Dedifferentiated amniotic fluid mesenchymal stem cell (primary cell): ENCODE measurements around the gene SCYL1.
A peak's percentile ranks its signal among the peaks of the same experiment; 100 is the strongest.
"Not testable (repeated sequence)": the region's sequence is repeated elsewhere in the genome, so short reads cannot be mapped to it uniquely, and the experiment has no call there.

Experiments
- DNase-seq: peaks from one replicate; pipeline ENCODE4 v3.0.0-alpha.2; 2016; ENCODE audit errors: extremely low spot score

Gene SCYL1

DNA sequence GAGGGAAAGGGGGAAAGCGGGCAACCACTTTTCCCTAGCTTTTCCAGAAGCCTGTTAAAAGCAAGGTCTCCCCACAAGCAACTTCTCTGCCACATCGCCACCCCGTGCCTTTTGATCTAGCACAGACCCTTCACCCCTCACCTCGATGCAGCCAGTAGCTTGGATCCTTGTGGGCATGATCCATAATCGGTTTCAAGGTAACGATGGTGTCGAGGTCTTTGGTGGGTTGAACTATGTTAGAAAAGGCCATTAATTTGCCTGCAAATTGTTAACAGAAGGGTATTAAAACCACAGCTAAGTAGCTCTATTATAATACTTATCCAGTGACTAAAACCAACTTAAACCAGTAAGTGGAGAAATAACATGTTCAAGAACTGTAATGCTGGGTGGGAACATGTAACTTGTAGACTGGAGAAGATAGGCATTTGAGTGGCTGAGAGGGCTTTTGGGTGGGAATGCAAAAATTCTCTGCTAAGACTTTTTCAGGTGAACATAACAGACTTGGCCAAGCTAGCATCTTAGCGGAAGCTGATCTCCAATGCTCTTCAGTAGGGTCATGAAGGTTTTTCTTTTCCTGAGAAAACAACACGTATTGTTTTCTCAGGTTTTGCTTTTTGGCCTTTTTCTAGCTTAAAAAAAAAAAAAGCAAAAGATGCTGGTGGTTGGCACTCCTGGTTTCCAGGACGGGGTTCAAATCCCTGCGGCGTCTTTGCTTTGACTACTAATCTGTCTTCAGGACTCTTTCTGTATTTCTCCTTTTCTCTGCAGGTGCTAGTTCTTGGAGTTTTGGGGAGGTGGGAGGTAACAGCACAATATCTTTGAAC, 19.2 kb upstream of the SCYL1 start:
- DNase-seq = no peak

DNA sequence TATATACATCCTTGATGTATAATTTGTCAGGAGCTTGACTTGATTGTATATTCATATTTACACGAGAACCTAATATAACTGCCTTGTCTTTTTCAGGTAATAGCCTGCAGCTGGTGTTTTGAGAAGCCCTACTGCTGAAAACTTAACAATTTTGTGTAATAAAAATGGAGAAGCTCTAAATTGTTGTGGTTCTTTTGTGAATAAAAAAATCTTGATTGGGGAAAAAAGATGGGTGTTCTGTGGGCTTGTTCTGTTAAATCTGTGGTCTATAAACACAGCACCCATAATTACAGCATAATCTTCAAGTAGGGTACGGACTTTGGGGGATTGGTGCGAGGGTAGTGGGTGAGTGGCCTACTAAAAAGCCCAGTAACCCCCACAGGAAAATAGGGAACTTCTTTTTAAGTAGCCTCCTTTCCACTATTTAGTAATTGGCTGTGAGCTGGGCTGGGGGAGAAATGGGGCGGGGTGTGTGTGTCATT, 18.6 kb upstream of the SCYL1 start:
- DNase-seq = no peak

DNA sequence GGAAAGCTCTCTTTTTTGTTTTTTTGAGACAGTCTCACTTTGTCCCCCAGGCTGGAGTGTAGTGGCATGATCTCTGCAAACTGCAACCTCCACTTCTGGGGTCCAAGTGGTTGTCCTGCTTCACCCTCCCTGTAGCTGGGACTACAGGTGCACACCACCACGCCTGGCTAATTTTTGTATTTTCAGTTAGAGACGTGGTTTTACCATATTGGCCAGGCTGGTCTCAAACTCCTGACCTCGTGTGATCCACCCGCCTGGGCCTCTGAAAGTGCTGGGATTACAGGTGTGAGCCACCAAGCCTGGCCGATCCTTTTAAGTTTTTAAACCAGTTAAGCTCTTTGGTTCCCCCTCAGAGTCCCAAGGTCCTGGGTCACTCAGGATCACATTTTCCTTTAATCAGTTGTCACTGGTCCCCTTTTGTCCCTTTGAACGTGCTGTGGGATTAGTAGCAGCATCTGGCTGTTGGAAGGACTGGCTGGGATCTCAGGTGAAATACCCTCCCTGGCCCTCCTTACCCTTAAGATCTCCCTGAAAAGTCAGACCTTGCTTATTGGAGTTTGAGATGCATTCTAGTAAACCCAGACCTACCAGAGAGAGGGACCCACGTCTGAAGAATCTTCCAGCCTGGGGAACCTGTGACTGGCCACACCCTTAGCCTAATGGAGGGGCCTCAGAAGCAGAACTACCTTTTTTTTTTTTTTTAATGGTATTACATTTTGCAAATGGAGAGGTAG, 17.9 kb upstream of the SCYL1 start:
- peak; percentile 94 for DNase-seq

DNA sequence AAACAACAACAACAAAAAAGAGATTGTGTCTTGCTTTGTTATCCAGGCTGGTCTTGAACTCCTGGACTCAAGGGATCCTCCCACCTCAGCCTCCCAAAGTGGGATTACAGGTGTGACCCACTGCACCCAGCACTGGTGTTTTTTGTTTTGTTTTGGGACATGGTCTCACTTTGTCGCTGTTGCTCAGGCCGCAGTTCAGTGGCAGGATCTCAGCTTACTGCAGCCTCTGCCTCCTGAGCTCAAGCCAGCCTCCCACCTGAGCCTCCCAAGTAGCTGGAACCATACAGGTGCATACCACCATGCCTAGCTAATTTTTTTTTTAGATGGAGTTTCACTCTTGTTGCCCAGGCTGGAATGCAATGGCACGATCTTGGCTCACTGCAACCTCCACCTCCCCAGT, 12.6 kb upstream of the SCYL1 start:
- DNase-seq = not testable (repeated sequence)

DNA sequence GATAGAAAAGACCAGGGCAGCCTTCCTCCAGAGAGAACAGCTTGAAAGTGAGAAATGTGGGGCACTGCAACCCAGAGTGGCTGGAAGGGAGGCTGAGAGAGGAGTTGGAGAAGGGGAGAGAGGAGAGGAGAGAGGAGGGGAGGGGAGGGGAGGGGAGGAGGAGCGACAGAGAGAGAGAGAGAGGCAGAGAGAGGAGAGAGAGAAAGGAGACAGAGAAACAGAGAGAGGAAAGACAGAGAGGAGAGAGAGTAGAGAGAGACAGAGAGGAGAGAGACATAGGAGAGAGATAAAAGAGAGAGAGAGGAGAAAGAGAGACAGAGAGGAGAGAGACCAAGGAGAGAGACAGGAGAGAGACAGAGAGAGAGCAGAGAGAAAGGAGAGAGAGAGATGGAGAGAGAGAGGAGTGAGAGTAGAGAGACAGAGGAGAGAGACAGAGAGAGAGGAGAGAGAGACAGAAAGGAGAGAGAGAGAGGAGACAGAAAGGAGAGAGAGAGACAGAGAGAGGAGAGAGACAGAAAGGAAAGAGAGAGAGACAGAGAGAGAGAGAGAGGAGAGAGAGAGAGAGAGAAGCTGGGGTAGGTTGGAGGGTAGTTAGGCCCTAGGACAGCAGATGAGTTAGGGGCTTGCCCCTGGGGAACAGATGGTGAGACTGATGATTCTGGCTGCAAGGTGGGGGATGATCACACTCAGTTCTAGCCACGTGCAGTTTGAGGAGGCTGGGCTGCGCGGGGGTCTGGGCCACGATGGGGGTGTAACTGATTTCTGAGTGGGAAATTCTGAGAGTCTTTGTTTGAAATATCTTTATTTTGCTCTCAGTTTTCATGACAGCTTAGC, 8.5 kb upstream of the SCYL1 start:
- DNase-seq = no peak

DNA sequence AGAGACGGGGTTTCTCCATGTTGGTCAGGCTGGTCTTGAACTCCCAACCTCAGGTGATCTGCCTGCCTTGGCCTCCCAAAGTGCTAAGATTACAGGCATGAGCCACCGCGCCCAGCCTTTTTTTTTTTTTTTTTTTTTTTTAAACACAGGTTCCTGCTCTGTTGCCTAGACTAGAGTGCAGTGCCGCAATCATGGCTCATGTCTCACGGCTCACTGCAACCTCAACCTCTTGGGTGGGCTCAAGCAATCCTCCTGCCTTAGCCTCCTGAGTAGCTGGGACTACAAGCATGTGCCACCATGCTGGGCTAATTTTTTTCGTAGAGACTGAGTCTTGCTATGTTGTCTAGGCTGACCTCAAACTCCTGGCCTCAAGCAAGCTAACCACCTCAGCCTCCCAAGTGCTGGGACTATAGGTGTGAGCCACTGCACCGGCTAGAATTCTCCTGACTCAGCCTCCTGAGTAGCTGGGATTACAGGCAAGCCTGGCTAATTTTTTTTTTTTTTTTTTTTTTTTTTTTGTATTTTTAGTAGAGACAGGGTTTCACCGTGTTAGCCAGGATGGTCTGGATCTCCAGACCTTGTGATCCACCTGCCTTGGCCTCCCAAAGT, 5.8 kb upstream of the SCYL1 start:
- not testable (repeated sequence) for DNase-seq

DNA sequence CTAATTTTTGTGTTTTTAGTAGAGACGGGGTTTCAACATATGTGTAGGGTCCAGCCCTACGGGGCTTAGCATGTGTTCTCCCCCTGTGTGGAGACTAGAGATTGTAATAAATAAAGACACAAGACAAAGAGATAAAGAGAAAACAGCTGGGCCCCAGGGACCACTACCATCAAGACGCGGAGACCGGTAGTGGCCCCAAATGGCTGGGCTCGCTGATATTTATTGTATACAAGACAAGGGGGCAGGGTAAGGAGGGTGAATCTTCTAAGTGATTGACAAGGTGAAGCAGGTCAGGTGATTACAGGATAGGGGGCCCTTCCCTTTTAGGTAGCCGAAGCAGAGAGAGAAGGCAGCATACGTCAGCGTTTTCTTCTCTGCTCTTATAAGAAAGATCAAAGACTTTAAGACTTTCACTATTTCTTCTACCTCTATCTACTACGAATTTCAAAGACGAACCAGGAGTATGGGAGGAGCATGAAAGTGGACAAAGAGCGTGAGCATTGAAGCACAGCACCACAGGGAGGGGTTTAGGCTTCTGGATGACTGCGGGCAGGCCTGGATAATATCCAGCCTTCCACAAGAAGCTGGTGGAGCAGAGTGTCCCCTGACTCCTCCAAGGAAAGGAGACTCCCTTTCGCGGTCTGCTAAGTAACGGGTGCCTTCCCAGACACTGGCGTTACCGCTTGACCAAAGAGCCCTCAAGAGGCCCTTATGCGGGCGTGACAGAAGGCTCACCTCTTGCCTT, 2.9 kb upstream of the SCYL1 start:
- not testable (repeated sequence) for DNase-seq

DNA sequence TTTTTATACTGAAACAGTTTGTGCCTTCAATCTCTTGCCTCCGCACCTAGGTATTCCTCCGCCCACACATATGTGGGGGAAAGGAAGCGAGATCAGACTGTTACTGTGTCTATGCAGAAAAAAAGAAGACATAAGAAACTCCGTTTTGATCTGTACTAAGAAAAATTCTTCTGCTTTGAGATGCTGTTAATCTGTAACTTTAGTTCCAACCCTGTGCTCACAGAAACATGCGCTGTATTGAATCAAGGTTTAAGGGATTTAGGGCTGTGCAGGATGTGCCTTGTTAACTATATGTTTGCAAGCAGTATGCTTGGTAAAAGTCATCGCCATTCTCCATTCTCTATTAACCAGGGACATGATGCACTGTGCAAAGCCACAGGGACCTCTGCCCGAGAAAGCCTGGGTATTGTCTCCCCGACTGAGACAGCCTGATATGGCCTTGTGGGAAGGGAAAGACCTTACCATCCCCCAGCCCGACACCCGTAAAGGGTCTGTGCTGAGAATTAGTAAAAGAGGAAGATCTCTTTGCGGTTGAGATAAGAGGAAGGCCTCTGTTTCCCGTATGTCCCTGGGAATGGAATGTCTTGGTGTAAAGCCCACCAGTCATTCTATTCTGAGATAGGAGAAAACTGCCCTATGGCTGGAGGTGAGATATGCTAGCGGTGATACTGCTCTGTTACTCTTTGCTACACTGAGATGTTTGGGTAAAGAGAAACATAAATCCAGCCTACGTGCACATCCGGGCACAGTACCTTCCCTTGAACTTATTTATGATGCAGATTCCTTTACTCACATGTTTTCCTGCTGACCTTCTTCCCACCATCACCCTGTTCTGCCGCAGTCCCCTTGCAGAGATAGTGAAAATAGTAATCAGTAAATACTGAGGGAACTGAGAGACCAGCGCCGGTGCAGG, 1.9 kb upstream of the SCYL1 start:
- not testable (repeated sequence) for DNase-seq

DNA sequence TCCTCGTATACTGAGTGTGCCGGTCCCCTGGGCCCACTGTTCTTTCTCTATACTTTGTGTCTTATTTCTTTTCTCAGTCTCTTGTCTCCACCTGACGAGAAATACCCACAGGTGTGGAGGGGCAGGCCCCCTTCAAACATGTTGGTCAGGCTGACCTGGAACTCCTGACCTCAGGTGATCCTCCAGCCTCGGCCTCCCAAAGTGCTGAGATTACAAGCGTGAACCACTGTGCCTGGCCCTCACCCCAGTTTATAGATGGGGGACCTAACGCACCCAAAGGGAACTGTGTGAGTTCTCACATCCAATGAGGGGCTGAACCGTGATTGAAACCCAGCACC, 1.3 kb upstream of the SCYL1 start:
- DNase-seq = not testable (repeated sequence)

DNA sequence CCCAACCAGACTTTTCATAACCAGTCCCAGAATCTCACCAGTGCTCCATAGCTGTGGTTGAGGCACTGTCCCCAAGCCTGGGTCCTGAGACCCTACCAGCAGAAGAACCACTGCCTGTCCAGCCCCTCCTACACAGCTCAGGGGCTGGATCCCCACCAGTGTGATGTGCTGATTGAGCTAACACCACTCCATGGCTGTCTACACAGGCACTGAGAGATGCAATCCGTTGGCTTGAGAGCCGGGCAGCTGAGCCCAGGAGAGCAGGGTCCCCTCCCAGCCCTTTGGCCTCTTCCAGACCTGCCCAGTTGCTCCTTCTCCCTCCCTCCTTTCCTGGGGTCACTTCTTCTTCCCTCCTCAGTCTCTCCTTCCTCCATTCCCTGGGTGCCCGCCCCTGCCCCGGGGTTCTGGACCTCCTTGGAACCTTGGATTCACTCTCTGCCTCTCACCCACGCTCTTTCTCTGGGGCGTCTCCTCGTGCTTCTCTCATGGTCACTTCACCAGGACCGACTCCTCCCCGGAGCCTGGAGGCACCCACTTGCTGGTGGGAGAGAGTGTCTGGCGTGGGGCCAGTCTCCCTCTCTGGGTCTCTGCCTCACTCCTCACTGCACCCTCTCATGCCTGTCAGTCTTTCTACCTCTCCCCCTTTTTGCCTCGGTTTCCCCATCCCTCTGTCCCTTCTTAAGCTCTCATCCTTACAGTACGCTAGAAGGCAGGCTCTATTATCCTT, 706 bp upstream of the SCYL1 start:
- no peak for DNase-seq

DNA sequence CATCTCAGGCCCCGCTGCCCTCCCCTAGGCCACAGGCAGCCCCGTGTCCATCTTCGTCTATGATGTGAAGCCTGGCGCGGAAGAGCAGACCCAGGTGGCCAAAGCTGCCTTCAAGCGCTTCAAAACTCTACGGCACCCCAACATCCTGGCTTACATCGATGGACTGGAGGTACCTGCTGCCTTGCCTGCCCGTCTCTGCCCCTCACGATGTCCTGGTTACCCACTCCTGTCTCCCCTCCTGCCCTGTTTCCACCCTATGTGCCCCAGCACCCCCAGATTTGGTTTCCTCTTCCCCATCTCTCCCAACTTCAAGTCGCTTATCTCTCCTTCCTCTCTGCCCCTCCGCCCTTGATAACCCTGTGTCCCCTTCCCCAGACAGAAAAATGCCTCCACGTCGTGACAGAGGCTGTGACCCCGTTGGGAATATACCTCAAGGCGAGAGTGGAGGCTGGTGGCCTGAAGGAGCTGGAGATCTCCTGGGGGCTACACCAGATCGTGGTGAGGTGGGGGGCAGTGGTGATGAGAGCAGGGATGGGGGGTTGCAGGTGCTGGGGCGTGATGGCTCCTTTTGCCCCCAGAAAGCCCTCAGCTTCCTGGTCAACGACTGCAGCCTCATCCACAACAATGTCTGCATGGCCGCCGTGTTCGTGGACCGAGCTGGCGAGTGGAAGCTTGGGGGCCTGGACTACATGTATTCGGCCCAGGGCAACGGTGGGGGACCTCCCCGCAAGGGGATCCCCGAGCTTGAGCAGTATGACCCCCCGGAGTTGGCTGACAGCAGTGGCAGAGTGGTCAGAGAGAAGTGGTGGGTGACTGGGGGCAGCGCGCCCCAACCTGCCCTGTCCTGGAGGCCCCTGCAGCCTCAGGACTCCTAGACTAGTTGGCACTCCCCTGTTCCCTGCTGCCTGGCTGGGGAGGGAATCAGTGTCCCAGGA, 930 bp downstream of the SCYL1 start:
- DNase-seq = no peak

DNA sequence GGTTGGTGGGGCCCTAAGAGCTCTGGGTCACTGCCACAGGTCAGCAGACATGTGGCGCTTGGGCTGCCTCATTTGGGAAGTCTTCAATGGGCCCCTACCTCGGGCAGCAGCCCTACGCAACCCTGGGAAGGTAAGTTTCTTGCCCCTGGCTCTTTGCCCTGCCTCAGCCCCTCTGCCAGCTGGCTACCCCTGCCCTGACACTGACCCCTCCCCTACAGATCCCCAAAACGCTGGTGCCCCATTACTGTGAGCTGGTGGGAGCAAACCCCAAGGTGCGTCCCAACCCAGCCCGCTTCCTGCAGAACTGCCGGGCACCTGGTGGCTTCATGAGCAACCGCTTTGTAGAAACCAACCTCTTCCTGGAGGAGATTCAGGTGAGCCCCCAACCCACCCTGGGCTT, 1.9 kb downstream of the SCYL1 start:
- DNase-seq = no peak

DNA sequence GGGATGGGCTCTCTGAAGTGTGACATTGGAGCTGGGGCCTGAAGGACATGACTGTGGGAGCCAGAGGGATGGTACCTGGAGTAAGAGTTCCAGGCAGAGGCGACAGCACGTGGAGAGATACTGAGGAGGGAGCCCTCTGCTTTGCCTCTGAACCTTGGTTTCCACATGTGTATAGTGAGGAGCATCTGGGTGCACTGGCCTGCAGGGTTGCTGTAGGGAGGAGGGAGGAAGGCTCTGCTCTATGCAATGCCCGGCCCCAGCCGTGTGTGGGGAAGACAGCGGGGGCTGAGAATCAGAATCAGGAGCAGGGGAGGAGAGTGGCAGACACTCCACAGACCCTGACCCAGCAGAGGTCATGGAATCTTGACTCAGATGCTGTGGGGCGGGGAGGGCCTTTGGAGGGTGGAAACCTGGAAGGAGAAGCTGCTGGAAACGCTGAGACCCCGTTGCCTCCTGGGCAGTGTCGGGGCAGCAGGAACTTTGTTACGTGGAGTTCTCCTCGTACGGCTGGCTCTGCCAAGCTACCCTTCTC, 4.0 kb downstream of the SCYL1 start:
- no peak for DNase-seq

DNA sequence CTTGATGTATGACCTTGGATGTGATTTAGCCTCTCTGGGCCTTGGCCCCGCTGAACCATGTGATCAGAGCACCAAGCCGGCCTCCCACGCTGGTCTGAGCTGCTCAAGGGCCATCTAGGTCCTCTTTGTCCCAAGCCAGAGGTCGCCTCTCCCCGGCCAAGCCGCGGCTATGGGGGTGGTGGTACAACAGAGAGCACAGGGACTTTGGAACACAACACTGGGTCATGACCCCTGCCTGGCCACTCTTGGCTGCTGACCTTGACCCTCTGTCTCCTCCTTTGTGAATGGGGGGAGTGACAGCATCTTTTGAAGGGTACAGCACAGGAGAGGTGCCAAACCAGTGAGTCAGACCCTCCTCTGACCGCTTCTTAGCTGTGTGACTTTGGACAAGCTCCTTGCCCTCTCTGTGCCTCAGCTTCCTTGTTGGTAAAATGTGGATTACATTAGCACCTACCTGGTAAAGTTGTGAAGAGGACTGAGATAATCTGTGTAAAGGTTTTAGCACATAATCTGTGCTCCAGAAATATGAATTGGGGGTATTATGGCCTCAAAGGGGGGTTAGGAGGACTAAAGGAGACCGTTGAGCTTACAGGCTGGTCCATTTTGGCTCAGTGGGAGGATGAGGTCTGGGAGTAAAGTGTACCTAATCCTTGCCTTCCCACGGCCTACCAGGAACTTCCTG, 4.7 kb downstream of the SCYL1 start:
- DNase-seq = no peak

DNA sequence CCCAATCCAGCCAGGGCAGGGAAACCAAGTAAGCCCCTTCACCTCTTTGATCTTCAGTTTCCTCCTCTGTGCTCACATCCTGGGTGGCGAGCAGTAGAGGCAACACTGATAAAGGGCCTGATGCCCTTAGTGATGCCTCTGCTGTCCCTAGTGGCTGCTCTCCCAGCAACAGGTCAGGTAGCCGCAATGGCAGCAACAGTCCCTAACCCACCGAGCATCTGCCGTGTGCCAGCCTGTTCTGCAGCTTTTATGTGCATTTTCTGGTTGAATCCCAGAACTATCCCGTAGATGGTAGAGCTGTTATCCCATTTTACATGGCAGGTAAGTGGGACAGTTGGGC, 5.2 kb downstream of the SCYL1 start:
- no peak for DNase-seq

DNA sequence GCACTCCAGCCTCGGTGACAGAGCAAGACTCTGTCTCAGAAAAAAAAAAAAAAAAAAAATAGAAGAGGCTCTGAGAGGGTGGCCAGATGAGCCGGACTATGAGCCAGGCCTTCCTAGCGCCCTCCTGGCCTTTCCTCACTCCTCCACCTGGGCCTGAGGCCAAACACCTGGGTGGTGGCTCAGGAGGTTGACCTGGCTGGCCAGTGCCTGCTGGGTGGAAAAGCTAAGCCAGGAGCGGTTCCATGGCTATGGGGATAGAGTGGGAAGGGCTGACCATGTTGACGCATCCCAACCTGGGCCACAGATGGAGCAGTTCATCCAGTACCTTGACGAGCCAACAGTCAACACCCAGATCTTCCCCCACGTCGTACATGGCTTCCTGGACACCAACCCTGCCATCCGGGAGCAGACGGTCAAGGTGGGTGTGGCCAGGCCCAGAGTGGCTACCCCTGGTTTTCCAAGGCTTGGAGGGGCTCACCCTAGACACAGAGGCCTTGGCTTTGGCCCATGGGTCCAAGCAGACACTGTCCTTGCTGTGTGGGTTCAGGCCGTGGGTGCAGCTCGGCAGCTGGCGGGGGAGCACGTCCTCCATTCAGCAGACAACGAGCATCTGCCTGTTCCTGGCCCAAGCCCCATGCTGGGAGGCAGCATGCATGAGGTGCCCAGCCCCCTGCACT, 7.6 kb downstream of the SCYL1 start:
- DNase-seq = no peak

DNA sequence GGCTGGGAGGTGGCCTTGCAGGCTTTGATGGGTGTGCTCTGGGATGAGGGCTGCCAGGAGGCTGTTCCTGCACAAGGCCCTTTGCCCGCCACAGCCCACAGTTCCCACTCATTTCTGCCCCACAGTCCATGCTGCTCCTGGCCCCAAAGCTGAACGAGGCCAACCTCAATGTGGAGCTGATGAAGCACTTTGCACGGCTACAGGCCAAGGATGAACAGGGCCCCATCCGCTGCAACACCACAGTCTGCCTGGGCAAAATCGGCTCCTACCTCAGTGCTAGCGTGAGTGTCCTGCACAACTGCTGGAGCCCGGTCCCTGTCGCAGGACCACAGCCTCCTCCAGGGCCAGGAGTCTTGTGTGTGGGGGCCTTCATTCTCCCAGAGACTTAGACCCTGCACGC, 10.2 kb downstream of the SCYL1 start:
- DNase-seq = no peak
